NCI-H2029 (cell line): ENCODE measurements around the gene KCNJ16.

ENCODE experiments used
- DNase-seq: peaks from one replicate; lab custom pipeline; 2025; lab: John Stamatoyannopoulos, UW

Gene KCNJ16

DNA sequence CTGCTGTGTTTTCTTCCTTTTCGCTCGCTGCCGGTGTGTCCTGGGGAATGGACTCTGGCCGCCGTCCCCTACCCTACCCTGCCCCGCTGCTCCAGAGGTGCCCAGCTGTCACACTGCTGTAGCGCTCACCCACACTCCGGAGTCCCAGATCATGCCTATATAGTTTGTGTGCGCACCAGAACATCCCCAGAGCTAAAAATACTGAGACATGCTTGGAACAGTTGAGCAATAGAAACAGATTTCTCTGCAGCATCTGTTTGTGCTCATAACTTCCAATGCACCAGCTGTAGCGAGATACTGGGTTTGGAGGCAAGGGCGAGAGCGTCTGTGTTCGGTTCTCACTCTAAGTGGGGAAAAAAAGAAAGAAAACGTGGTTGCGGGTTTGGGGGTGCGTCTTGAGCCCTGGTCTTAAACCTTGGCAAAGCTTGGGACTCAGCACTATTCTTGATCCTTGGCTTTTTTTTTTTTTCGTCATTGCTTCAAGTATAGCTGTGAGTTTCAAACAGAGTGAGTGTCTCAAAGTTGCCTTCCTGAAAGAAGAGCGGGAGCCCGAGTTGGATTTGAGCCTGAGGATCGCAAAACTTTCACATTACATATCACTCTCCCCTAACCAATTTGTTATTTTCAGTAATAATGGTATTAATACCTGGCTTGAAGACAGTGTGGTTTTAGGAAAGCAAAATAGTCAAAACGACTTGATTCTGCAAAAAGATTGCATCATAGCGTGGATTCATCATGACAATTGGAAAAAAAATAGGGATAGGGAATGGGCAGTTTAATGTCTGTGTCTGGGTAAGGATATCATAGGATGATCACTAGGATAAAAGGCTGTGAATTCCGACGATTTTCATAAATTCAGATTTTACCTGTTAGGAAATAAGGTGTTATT lies 94.9 kb downstream of the KCNJ16 start:
- no peak for DNase-seq

DNA sequence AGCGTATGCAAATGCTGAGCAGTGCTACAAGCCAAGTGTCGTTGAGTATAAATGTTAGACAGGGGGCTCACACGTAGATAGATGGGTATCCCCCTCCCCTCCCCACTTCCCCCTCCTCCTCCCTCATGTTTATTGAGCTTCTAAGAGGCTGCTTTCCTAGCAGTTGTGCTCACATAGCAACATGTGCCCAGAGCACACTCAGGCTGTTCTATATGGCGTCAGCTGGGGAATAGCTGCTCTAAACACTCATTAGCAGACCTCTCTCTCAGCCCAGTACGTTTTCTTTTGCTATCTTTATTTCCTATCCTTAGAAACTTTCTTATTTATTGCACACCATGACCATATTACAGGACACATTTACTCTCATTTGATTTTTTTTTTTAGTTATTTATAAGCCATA lies 96.1 kb downstream of the KCNJ16 start:
- no peak for DNase-seq

DNA sequence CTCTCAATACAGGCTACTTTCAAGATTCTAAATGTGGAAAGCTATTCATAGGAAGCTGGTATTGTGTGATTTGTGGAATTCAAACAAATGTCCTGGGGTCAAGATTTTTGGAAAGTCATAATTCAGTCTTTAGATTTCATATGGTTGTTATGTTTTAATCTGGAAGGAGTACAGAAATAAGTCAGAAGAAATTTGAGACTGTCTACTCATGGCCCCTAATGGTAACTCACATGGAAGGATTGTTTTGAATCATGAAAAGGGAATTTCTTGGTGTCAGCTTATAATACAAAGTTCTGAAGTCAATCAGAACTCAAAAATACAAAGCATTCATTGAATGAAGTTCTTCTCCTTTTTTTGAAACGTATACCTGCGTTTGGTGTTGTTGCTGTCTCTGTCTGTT lies 97.4 kb downstream of the KCNJ16 start:
- no peak for DNase-seq

DNA sequence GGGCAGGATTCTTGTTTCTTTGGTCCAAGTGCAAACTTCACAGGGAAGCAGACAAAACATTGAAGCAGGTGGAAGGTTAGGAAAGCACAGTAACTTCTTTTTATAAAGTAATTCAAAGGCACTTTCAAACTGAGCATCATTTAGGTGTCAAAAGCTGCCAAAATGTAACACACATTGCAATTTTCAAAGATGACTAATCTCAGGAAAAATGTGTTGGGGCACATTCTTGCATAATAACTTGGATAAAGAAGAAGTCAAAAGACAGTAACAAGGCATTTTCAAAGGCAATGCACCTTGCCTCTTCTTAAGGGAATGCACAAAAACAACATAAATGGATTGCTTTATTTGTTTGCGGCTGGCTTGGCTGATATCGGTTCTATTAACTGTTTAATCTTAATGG lies 97.9 kb downstream of the KCNJ16 start:
- DNase-seq: no peak

DNA sequence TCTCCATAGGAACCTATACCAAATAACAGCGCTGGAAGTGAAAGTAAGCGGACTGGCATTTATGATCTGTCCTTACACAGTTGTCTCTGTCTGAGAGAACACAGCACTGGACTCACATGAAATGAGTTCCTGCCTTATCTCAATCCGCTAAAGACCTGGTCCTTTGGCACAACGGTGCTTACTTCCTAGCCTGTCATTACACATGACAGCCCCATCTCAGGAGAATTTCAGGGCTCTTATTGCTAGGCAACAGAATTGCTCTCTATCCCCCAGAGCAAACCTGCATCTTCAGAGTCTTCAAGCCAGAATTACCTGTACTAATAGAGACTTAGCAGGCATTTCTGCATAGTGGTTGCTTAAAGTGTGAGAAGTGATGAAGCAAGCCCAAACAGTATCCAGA lies 98.7 kb downstream of the KCNJ16 start:
- no peak for DNase-seq

DNA sequence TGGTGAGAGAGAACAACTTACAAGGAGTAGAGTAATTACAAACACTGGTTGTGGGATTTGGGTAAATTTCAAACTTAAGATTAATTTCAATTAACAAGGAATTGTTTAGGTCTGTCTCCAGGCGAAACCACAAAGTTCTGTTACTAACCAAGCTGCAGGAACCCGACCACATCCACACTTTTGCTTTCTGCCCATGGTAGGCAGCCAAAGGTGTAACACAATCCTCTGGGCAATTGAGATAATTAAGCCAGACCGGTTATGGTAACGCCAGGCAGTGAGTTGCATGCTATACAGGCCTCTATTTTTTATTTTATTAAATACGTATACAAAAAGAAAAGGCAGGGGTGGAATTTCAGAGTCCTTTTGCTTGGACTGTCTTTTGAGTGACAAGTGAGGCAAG lies 106.4 kb downstream of the KCNJ16 start:
- no peak for DNase-seq

DNA sequence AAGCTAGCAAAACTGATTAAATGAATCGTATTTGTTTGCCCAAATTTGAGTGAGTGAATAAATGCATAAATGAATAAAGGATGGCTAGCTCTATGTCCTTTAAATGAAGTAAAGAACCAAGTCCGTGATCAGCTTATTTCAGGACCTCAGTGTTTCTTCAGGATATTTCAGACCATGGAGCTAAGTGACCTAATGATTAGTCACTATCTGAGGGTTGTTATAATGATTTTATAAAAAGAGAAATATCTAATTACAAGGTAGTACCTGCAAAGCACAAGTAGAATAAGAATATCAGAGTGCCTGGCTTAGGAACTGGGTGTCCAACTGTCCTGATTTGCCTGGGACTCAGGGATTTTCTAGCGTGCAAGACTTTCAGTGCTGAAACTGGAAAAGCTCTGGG lies 106.8 kb downstream of the KCNJ16 start:
- DNase-seq: no peak

DNA sequence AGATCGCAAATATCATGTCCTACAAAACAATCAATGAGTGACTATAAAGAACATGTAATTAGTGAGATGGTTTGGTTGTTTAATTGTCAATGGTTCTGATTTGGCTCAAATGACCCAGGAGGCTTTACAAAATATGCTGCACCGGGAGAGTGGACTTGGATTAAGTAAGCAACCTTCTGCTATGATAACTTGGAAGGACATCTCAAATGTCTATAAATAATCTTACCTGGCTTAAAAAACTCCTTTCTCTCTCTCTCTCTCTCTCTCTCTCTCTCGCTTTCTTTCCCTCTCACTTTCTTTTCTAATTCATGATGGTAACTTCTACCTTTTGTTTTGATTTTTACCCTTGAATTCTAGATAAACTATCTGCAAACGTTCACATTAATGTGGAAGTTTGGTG lies 108.5 kb downstream of the KCNJ16 start:
- no peak for DNase-seq

DNA sequence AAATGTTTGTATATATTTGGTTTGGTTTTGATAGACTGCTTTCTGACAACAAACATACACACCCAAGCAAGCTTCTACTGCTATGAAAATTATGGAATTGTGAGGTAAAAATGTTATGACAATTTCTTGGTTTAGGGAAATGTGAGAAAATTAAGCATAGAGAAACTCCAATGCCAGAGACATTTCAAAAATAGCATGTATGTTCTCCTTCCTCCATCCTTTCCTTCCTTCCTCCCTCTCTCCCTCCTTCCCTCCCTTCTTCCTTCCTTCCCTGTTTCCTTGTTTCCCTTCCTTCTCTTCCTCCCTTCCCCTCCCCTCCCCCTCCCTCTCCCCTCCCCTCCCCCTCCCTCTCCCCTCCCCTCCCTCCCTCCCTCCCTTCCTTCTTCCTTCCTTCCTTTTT lies 109.2 kb downstream of the KCNJ16 start:
- DNase-seq: no peak

DNA sequence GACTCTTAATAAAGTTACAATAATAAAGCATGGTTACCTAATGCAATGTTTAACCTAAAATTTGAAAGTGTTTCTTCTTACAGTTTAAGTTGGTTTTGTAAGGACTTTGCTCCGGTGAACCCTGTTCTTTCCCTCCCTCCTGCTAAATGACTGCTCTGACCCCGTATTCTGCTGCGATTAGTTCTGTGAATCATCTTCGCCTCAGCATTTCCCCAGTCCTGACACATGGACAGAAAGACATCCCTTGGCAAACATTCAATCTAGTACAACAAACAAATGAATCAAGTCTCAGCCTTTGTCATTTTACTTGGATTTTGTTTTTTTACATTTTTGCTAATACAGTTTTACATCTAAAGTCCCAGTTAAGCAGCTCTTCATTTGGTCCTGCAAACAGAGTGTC lies 109.7 kb downstream of the KCNJ16 start:
- no peak for DNase-seq
